ENCODE results near the gene MED14.

MED14 gene

DNA sequence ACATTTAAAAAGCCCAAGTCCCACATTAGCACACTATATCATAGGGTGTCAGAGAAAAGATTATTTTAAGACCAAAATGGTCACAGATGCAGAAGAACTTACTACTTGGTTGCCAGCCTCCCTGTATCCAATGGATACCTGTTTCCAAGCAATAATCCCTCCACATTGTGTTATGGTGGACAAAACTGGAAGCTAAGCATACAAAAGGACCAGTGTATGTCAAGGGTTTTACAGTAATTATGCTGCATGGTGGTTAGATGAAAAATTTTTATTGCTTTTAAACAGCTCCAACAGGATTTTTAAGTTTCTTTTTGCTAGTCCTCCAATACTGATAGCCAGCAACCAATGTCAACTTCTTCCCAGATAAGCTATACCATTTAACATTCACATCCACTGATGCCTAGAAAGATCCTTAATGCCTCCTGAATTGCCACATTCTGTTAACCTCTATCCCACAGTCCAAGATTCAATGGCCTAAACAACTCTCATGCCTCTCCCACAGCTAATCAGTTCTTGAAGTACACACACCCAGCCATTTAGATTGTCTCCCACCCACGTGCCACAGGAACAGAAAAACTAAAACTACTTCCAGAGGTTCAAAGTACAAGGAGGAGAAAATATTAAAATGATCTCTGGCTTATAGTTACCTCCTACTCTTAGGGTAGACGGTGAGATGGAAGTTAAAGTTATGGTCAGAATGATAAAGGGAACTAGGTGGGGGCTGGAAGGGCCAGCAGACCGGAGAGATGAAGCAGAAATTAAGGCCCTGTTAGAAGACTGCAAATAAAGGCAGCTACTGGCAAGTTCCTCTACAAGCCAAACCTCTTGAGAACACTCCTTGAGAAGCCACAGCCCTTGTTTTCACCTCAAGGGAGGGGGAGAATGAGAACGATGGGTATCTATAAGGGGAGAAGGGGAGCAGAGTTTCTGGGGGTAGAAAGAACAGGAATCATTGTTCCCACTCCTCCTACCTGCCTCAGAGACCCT, 5.5 kb downstream of the MED14 start:
- no peak for DNase-seq

DNA sequence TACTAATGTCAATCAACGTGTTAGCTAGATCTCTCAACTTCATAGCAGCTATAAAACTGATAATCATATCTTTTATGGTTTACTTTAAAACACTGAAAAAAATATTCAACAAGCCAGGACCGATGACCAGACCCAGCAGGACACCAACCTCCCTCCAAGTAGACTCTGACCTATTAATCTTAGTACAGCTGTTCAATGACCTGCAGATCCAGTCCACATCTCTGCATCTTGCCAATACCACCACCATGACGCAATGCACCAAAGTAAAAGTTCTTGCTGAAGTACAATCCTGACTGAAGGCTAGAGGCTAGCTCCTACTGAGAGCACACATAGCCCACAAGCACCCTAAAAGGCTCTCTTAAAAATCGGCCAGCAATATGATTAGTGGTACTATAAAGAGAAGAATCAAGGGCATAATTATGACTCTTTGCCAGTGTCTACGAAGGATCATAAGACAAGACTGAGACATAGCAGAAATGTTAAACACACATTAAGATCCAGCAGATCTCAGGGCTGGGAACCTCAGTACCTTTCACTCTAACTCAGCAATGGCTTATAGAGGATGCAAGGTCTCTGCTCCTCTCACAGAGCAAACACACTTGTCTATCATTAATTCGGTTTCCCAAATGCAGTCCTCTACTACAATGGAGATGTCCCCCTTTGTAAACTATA, 7.6 kb downstream of the MED14 start:
- DNase-seq, result no peak

DNA sequence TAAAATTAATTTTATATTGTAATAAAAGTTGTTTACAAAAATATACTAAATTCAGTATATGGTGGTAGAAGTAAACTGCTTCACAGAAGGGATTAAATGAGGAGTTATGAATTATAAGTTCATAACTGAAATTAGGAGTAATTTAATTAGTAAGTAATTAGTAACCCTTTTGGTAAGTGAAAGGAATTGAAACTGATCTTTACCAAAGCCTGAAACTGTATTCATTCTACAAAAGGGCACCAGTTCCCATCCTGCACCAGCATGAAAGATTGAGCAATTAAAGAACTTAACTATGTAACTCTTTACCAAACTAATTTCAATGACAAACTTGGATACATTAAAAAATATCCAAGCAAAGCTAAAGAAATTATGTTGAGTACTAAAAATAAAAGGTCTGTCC, 8.2 kb downstream of the MED14 start:
- DNase-seq, result no peak

DNA sequence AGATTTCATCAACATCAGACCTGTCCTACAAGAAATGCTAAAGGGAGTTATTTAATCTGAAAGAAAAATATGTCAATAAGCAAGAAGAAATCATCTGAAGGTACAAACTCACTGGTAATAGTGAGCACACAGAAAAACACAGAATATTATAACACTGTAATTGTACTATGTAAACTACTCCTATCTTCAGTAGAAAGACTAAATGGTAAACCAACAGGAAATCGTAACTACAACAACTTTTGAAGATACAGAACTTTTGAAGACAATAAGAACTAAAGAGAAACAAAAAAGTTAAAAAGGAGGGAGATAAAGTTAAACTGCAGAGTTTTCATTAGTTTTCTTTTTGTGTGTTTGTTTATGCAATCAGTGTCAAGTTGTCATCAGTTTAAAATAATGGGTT, 12.4 kb downstream of the MED14 start:
- no peak for DNase-seq

DNA sequence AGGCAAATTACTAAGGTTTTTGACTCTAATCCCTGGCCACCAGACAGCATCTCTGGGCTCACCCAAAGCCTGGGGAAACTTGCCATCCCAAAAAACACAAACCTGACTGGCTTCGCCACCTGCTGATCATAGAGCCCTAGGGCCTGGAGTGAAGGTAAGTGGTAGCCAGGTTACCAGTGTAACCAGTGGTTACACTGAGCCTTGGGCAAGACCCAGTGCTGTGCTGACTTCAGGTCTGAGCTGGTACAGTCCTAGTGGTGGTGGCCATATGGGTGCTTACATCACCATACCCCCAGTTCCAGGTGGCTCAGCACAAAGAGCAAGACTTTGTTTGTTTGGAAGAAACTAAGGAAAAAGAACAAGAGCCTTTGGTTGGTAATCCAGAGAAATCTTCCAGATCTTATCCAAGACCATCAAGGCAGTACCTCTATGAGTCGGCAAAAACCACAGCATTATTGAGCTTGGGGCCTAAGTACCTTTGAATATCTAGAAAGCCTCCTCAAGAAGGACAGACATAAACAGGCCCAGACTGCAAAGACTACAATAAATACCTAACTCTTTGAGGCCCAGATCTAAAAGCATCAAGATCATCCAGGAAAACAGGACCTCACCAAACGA, 13.7 kb downstream of the MED14 start:
- no peak for DNase-seq

DNA sequence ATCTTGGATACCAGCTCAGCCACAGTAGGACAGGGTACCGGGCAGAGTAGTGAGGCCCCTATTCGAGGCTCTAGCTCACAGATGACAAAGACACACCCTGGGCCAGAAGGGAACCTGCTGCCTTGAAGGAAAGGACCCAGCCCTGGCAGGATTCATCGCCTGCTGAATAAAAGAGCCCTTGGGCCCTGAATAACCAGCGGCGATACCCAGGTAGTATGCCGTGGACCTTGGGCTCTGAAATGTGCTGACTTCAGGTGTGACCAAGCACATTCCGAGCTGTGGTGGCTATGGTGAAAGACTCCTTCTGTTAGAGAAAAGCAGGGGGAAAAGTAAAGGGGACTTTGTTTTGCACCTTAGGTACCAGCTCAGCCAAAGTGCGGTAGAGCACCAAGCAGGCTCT, 14.6 kb downstream of the MED14 start:
- DNase-seq, result no peak

DNA sequence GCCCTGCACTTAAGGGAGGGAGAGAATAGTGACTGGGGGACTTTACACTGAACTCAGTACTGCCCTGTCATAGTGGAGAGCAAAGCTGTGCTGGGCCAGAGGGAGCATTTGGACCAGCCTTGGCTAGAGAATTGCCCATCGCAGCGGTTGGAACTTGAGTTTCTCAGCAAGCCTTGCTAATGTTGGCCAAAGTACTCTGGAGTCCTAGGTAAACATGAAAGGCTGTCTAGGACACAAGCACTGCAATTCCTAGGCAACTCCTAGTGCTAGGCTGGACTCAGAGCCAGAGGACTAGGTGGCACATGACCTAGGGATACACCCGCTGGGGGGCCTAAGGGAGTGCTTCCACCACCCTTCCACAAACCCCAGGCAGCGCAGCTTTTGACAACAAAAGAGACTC, 15.0 kb downstream of the MED14 start:
- no peak for DNase-seq

DNA sequence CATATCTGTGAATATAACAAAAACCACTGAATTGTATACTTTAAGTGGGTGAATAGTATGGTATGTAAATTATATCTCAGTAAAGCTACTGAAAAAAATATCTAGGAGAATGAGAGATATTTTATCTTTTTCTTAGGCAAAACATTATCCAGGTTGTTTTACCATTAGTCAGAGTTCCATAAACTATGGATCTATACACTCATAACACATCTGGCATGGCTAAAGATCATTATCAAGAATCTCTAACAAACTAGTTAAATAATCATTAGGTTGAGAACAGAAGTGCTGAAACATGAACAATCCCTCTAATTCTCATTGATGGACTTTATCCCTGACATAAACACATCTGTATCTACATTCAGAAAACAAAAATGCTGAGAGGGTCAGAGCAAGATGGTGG, 15.6 kb downstream of the MED14 start:
- no peak for DNase-seq

DNA sequence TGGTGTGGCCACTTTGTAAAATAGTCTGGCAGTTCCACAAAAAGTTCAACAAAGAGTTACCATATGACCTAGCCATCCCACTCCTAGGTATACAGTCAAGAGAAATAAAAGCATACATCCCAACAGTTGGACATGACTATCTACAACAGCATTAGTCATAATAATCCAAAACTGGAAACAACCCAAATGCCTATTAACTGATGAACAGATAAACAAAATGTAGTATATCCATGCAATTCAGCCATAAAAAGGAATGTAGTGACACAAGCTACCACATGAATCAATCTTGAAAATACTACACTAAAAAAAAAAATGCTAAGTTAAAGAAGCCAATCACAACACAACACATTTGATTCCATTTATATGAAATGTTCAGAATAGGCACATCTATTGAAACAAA, 16.1 kb downstream of the MED14 start:
- no peak for DNase-seq

DNA sequence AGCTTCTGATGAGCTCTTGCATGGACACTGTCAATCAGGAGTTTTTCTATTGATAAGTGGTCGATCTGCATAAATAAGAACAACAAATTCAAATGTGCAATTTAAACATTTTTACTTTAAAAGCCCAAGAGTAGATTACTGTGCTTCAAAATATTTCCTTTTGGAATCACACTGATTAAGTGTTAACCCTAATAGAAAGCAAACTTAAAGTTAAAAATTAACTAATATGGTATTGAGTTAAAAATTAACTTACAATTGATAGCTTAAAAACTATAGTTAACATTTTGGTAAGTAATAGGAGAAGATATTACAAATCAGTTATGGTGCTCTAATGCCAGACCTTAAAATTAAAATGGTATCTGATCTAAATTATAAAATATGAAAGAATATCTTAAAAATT, 25.9 kb downstream of the MED14 start:
- DNase-seq, result no peak

DNA sequence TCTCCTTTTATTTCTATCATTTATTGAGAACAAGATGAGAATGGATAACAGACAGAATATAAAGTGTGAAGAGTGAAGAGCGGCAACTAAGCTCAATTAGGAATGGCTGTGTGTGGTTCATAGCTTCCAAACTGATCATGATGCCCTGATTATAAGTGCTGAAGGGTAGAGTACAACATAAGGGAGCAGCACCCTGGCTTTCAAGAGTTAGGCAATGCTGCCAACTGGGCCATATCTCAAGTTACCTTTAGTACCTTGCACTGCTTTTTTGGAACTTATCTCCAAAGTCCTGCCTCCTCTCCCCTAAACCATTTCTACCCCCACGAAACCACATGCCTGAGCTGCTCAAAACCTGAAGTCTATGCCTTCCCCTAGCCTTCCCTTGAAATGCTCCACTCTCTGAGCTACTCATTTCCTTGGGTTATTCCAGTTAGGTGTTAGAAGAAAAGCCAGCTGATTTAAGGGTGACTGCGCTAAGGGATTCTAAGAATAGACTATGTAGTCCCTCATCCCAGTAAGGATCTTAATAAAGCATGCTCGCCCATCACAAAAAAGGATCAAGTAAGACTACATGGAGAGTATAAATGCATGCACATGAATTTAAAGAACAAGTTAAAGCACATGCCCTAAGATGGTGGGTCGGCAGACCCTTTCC, 29.6 kb downstream of the MED14 start:
- no peak for DNase-seq

DNA sequence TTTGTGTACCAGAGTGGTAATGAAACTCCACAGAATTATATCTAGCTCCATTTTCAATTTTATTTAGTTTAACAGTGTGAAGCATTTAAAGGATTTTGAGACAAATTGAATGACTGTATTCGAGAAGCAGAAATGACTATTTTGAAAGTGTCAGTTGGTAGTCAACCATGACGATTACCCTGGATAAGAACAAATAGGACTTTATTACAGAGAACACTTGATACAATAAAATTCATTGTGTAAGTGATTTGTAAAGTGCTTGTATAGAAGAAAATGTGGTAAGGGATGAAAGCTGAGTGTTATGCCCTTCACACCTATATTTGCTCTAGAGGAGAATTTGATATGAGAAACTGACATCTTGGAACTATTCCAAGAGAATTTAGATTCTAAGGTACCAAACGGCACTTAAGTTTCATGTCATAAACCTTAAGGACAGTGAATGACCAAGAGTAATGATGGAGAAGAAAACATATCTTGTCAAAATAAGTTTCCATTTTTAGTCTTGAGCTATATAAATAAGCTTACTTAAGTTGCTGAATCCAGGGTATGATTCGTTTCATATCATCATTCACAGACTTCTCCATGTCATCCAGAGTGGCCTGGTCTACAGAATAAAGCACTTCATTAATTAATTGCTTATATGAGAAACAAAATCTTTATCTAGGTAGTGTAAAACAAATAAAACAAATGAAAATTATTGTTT, 34.6 kb downstream of the MED14 start:
- DNase-seq, result no peak

DNA sequence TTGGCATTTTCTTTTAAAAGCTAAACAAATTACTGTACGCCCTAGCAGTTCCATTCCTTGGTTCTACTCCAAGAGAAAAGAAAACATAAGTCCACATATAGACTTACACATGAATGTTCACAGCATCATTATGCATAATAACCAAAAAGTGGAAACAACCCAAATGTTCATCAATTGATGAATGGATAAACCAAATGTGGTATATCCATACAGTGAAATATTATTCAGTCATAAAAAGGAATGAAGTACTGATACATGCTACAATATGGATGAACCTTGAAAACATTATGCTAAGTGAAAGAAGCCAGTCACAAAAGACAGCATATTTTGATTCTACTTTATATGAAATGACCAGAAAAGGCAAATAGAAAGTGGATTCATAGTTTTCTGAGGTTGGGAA, 36.5 kb downstream of the MED14 start:
- no peak for DNase-seq

DNA sequence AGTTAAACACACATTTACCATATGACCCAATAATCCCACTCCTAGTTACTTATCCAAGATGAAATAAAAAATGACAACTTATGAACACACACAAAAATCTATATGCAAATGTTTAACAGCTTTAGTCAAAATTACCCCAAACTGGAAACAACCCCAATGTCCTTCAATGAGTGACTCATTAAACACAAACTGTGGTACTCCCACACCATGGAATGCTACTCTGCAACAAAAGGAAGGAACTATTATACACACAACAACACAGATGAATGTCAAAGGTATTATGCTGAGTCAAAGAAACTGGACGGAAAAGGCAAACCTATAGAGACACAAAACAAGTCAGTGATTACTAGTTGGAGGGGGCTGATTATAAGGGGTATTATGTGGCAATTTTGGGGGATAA, 40.5 kb downstream of the MED14 start:
- DNase-seq, result no peak

DNA sequence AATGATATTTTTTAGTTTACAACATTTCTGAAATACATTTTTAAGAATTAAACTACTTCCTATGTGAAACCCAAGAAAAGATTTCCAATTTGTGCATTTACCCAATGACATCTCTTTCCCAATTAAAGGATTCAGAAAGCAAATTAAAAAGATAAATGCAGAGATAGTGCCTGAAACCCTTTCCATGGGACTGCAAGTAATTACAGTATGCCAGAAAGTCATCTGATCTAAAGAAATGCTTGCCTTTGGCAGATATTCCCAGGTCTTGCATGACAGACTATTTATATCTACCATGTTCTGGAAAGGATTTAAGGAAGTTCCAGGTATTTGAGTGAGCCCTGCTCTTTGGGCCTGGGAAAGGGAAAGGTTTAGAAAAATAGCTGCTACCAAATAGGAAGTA, 46.4 kb downstream of the MED14 start:
- no peak for DNase-seq

DNA sequence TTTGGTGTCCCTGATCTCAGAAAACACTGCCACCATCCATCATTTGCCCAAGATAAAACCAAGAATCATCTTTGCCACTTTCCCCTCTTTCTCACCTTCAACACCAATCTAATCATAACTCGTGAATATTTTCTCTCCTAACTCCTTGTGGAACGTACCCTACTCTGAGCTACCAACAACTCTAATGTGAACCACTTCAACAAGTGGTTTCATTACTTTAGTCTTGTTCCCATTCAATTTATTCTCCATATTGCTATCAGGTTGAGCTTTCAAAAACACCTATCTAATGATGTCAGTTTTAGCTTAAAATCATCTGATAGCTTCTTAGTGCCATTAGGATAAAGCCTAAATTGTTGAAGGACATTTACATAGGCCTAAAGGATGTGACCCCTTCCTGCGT, 48.2 kb downstream of the MED14 start:
- DNase-seq, result no peak

DNA sequence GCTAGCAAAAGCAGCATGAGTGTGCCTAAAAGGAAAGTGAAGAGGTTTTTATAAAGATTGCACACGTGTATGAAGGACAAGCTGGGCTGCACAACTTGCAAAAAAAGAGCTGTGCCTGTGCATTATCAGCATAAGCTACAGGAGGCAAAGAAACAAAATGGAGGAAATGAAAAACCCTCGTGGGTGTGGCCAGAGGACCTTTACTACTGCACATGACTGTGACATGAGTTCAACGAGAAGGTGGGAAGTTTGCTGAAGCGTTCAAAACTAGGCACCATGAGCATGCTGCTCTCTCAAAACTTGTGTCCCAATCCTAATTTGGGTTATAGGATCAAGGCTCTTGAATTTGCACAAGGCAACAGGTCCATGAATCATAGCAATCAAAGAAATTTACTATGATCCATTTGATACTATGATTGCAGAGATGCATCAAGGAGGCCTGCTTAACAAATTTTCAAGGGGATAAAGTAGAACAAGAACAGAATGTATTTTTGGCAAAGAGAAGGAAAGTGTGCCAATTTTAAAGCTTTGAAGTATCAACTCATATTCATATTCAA, 49.9 kb downstream of the MED14 start:
- no peak for DNase-seq

DNA sequence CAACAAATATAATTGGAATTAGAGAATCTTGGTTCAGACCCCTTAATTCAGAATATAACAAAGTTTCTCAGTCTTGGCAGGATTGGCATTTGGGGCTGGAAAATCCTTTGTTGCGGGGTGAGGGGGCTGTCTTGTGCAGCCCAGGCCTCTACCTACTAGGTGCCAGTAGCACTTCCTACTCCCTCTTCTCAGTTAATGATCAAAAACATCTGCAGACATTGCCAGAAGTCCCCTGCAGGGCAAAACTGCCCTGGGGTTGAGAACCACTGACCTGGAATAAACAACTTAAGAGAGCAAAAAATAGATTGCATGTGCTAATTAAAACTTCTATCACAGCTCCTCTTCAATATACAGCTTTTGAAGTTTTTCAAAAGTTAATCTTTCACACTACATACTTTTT, 51.2 kb downstream of the MED14 start:
- no peak for DNase-seq

DNA sequence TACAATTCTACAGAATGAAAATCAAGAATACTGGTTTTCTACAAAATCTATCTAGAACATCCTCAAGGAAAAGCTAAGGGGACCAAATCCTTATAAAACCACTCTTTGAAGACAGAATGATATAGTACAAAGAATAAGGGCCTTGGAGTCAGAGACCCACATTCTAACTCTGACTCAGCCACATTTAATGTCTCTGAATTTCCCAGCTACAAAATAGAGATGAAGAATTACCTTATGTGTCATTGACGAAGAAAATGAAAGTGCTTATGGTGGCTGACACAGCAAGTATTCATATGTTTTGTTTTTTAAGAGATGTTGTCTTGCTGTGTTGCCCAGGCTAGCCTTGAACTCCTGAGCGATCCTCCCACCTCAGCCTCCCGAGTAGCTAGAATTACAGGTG, 52.1 kb downstream of the MED14 start:
- DNase-seq, result no peak

DNA sequence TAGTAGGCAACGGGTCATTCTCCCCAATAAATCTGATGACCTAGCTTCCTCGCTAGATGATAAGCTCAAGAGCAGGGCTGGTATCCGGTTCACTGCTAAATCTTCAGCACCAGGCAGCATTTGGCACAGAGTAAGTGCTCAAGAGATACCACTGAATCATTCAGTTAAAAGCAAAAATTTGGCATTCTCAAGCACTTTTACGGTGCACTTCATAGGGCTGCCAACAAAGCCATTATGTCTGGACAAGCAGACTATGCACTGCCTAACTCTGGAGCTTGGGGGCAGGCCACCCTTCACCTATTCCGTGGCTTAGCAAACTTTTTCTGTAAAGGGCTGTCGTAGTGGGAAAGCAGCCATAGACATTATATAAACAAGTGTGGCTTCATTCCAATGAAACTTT, 64.2 kb downstream of the MED14 start:
- no peak for DNase-seq

DNA sequence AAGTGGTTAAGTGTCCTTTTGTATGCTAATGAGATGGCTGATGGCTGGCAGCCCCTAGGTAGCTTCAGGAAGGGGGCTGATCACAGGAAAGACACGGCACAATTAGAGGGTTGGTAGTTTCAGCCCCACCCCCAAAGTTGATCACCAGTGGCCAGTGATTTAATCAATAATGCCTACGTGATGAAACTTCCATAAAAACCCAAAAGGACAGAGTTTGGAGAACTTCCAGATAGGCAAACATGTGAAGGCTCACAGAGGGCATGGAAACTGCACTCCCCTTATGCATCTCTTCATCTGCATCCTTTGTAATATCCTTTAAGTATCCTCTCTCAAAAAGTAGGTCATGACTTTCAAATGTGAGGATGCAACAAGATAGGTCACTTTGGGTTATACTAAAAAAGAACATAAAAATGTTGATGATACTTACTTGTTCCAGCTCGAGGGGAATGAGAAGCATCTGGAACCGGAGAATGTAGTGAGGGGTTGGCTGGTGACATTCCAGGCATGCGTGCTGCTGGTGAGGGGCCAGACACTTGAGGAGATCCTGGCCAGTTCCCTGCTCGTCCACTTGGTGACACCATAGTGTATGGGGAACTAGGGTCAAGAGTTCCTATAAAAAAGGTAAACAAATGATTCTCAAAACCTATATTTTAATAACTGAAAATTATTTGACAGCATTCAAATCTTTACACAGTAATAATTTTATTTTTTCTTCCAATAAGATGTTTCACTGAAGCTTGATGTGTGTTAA, 71.3 kb downstream of the MED14 start:
- no peak for DNase-seq
